ENCODE measurements around the gene PSMD13.

Gene PSMD13

GRCh38 chr11:213111-213510, 23.7 kb upstream of the PSMD13 start:
- H3F3A ChIP-seq (ENCODE audit: insufficient read depth), result peaks cover 12% of the 10 kb centered on the region
- no peak overlapping the region for H3K4me2 ChIP-seq (ENCODE audit: low read depth, low read length, poor library complexity, severe bottlenecking)
- no peak overlapping the region for H3K9ac ChIP-seq (ENCODE audit: low read length)
- no peaks in the 10 kb centered on the region for H3K9me3 ChIP-seq (ENCODE audit: insufficient read depth, low read length)
- no peaks in the 10 kb centered on the region for H3K9me2 ChIP-seq (replicated peaks; ENCODE audit: insufficient read depth, low read length)
- peaks cover 19% of the 10 kb centered on the region for H3K79me2 ChIP-seq (ENCODE audit: insufficient read depth, low read length)
- H3K36me3 ChIP-seq (ENCODE audit: low read length), result no peaks in the 10 kb centered on the region
- no peak for TF ChIP-seq EZH2phosphoT487 (conservative IDR thresholded peaks at IDR 0.05; ENCODE audit: low read length)
- TF ChIP-seq CTCF (IDR thresholded peaks at IDR 0.05; ENCODE audit: insufficient read depth, low read length, poor library complexity, severe bottlenecking), result no peak
- H3K4me3 ChIP-seq (ENCODE audit: insufficient read depth, low read length, poor library complexity, severe bottlenecking), result no peak overlapping the region
- H3K27ac ChIP-seq (ENCODE audit: low read depth, low read length), result no peak overlapping the region
- H4K20me1 ChIP-seq (ENCODE audit: low read depth, low read length), result no peaks in the 10 kb centered on the region; the same call in 1 of the 2 replicates
- no peaks in the 10 kb centered on the region for H3K27me3 ChIP-seq (ENCODE audit: low read length)
- H2AFZ ChIP-seq (ENCODE audit: low read depth, low read length, severe bottlenecking), result no peak overlapping the region

GRCh38 chr11:214083-214482, 22.7 kb upstream of the PSMD13 start:
- H3F3A ChIP-seq (ENCODE audit: insufficient read depth), result peaks cover 10% of the 10 kb centered on the region; the same call in 1 of the 2 replicates
- no peak overlapping the region for H3K4me3 ChIP-seq (ENCODE audit: insufficient read depth, low read length, poor library complexity, severe bottlenecking)
- H3K27ac ChIP-seq (ENCODE audit: low read depth, low read length), result no peak overlapping the region
- no peak overlapping the region for H2AFZ ChIP-seq (ENCODE audit: low read depth, low read length, severe bottlenecking)
- H3K9me3 ChIP-seq (ENCODE audit: insufficient read depth, low read length), result no peaks in the 10 kb centered on the region
- H3K9me2 ChIP-seq (replicated peaks; ENCODE audit: insufficient read depth, low read length), result no peaks in the 10 kb centered on the region
- H4K20me1 ChIP-seq (ENCODE audit: low read depth, low read length), result no peaks in the 10 kb centered on the region; the same call in 1 of the 2 replicates
- H3K27me3 ChIP-seq (ENCODE audit: low read length), result no peaks in the 10 kb centered on the region
- no peak overlapping the region for H3K4me2 ChIP-seq (ENCODE audit: low read depth, low read length, poor library complexity, severe bottlenecking)
- H3K36me3 ChIP-seq (ENCODE audit: low read length), result no peaks in the 10 kb centered on the region
- no peak for TF ChIP-seq EZH2phosphoT487 (conservative IDR thresholded peaks at IDR 0.05; ENCODE audit: low read length)
- no peak for TF ChIP-seq CTCF (IDR thresholded peaks at IDR 0.05; ENCODE audit: insufficient read depth, low read length, poor library complexity, severe bottlenecking)
- no peak overlapping the region for H3K9ac ChIP-seq (ENCODE audit: low read length)
- H3K79me2 ChIP-seq (ENCODE audit: insufficient read depth, low read length), result peaks cover 15% of the 10 kb centered on the region

- no peak overlapping the region for H3K27ac ChIP-seq (ENCODE audit: low read depth, low read length)
- H3K4me3 ChIP-seq (ENCODE audit: insufficient read depth, low read length, poor library complexity, severe bottlenecking), result no peak overlapping the region
- H2AFZ ChIP-seq (ENCODE audit: low read depth, low read length, severe bottlenecking), result no peak overlapping the region
- no peak for TF ChIP-seq CTCF (IDR thresholded peaks at IDR 0.05; ENCODE audit: insufficient read depth, low read length, poor library complexity, severe bottlenecking)
- no peak for TF ChIP-seq EZH2phosphoT487 (conservative IDR thresholded peaks at IDR 0.05; ENCODE audit: low read length)
- no peaks in the 10 kb centered on the region for H4K20me1 ChIP-seq (ENCODE audit: low read depth, low read length)
- no peaks in the 10 kb centered on the region for H3K9me3 ChIP-seq (ENCODE audit: insufficient read depth, low read length)
- no peaks in the 10 kb centered on the region for H3K27me3 ChIP-seq (ENCODE audit: low read length)
- H3K9me2 ChIP-seq (replicated peaks; ENCODE audit: insufficient read depth, low read length), result no peaks in the 10 kb centered on the region
- H3K79me2 ChIP-seq (ENCODE audit: insufficient read depth, low read length), result no peaks in the 10 kb centered on the region; the same call in 1 of the 2 replicates
- H3F3A ChIP-seq (ENCODE audit: insufficient read depth), result peaks cover 10% of the 10 kb centered on the region; the same call in 1 of the 2 replicates
- H3K9ac ChIP-seq (ENCODE audit: low read length), result no peak overlapping the region
- no peak overlapping the region for H3K4me2 ChIP-seq (ENCODE audit: low read depth, low read length, poor library complexity, severe bottlenecking)
- no peaks in the 10 kb centered on the region for H3K36me3 ChIP-seq (ENCODE audit: low read length)
Observed at GRCh38 chr11:215581-216037, 21.2 kb upstream of the PSMD13 start.
